HG03520 (cell line): ENCODE results near the gene ALDH1L2.
"Not testable (repeated sequence)": the region's sequence is repeated elsewhere in the genome, so short reads cannot be mapped to it uniquely, and the experiment has no call there.

ENCODE experiments used
- ATAC-seq: cut with Tn5 transposase; IDR thresholded peaks from one replicate; pipeline ENCODE4 v1.9.1; 2021; ENCODE audit warnings: mild to moderate bottlenecking, moderate library complexity; ENCODE audit not compliant: unreplicated experiment

Gene ALDH1L2

DNA sequence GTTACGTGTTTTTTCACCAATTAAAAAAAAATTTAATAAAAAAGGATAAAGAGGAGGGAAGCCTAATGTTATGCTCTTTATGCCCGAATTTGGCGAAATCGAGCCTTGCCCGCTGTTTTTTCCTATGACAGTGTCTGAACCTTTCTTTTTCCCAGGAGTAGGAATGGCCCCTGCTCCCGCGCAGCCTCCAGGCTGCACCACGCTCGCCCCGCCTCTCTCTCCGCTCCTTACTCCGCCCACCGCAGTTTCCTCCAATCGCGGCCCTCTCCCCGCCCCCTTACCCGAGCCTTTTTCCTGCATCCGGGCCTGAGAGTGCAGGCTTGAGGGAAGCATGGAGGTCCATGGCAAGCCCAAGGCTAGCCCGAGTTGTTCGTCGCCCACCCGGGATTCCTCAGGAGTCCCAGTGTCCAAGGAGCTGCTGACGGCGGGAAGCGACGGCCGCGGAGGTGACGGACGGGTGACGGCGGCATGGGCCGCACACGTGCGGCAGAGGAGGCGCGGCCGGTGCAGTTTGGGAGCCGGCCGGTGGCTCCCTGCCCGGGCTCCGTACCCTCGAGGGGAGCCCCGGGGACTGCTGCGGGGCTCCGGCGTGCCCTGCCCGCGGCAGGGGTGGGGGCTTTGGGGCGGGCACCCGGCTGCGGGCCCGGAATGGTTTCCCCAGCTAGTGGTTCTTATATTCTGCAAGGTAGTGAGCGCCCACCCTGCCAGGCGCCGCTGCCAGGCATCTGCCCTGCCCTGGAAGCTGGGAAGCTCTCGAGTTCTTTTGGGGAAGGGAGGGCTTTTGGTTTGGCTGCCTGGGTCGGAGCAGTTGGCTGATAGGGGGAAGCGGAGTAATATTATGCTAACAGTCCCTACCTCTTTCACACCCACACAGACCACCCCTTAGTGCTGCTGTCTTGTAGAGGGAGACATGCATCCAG, 98.0 kb downstream of the ALDH1L2 start, which contains the start of gene NOPCHAP1:
Gene NOPCHAP1, plus strand, starts transcription at position 295 of the 920 bp plus-strand sequence. Its CDS starts 37 bp downstream, at position 332.
- peak; percentile 86 for ATAC-seq

GRCh38 chr12:104985206-104985605, 99.1 kb downstream of the ALDH1L2 start:
- no peak for ATAC-seq

DNA sequence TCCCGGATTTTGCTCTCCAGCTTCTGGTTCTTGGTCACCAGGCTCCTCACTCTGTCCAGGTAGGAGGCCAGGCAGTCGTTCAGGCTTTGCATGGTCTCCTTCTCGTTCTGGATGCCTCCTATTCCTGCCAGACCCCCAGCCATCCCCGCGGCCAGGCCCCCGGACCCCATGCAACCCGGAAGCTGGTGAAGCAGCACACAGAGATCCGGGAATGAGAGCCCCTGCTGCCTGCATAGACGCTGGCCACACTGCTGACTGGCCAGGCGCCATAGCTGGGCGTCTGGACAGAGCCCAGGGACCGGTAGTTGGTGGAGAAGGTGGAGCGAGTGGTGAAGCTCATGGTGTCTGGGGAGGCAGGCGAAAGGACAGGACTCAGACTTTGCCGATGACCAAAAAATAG, 106.6 kb downstream of the ALDH1L2 start:
- ATAC-seq, result not testable (repeated sequence)

- no peak for ATAC-seq
Measured at GRCh38 chr12:104976703-104977102, 107.6 kb downstream of the ALDH1L2 start.

- no peak for ATAC-seq
Measured at GRCh38 chr12:104975587-104976343, 108.5 kb downstream of the ALDH1L2 start.

DNA sequence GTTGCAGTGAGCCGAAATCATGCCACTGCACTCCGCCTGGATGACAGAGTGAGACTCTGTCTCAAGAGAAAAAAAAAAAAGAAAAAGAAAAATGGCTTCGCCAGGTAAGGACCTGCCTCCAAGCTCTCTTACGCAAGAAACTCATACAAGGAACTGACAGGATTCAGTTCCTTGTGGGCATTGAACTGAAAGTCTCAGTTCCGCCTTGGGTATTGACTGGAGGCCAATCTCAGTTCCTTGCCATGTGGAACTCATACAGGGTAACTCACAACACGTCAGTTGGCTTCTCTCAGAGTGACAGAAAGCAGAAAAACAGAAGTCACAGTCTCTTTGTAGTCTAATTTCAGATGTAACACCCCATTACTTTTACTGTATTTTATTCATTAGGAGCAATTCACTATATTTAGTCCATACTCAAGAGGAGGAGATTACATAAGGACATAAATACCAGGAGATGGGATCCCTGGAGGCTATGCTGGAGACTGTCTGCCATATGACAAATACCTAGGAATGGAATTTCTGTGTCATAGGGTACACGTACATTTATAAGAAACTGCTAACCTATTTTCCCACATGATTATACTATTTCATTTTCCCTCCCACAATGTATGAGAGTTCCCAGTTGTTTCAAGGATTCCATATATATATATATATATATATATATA, 109.5 kb downstream of the ALDH1L2 start:
- ATAC-seq, result peak; percentile 91

DNA sequence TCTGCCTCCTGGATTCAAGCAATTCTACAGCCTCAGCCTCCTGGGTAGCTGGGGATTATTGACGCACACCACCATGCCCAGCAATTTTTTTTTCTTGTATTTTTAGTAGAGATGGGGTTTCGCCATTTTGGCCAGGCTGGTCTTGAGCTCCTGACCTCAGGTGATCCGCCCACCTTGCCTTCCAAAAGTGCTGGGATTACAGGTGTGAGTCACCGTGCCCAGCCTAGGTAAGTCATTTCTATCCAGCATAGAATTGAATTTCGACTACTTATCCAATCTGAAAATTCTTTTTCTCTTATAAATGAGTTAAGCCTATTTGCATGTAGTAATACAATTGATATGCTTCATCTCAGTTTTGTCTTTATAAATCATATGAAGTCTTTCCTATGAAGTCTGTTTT, 111.0 kb downstream of the ALDH1L2 start:
- ATAC-seq, result no peak

DNA sequence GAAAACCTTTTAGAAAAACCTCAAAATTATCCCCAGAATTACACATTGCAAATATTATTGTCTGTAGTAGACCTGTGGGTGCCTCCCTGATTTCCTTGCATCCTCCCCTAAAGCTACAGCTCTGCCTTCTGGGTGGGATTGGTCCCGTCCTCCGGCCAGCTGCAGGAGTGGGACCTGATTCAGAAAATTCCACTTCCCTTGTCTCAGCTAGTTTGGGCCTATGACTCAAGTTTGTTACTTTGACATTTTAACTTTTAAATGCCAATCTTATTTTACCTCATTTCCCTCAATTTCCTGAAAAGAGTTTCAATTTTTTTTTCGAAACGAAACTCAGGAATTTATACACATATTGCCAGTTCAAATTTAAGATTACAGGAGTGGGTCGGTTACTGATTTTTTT, 113.0 kb downstream of the ALDH1L2 start:
- ATAC-seq, result no peak
